K562 (cell line): ENCODE measurements around the gene FAM124A. TPM values are rescaled to one million over a fixed set of nuclear protein-coding genes. Genes with fewer than 3 reads are reported as not detected.

Experiments
- ATAC-seq: fragments of 200-7000 bp; cut with Tn5 transposase; 3 replicates; pipeline ENCODE4 v1.9.1; 2020; ENCODE audit warnings: moderate library complexity
- BruUV-seq: library from RNA; stranded (reverse); fragments of 400-500 nt; replicated peaks from 2 replicates; lab custom pipeline; 2021; lab: Mats Ljungman, UMichigan
- CTCF ChIA-PET: fragments of 300-600 bp; formaldehyde crosslinking; extraction: SDS; loops from one replicate; lab custom pipeline; 2021; ENCODE audit warnings: low intra/inter-chr PET ratio; lab: Yijun Ruan, JAX
- POLR2A ChIA-PET: fragments of 300-600, 350-650 bp; sonication (Branson Sonifier 250); formaldehyde crosslinking; extraction: SDS; loops from one replicate; lab custom pipeline; 2021; ENCODE audit warnings: antibody characterized with exemption, inconsistent platforms; lab: Yijun Ruan, JAX
- DNase-seq, 4 experiments: peaks; one replicate each; pipeline versions ENCODE4 v3.0.0 to v3.0.0-alpha.2; 2011 to 2018; ENCODE audit warnings: low spot score in 3 of 4, mixed read lengths in 3 of 4; ENCODE audit errors: extremely low read depth in 1 of 4
- FAIRE-seq: peaks from 2 replicates; lab custom pipeline; 2011; peaks lifted over from hg19 to GRCh38; lab: Jason Lieb, UNC
- H2AFZ ChIP-seq: 2 replicates; pipeline ENCODE4 v1.6.0; 2011; ENCODE audit warnings: low read depth, low read length, control low read depth, inconsistent platforms
- H3K27ac ChIP-seq: fragments of 200-600 bp; 3 replicates; pipeline ENCODE4 v1.8.0; 2011; ENCODE audit warnings: low read depth, mild to moderate bottlenecking, control low read depth, inconsistent platforms, low read length, moderate library complexity, mixed read lengths; ENCODE audit errors: extremely low read depth
- H3K27me3 ChIP-seq, 2 experiments: fragments of 300-600 bp in 1 of 2; 2 replicates in 1 of 2; 3 replicates in 1 of 2; pipeline versions ENCODE4 v1.6.0 to v1.8.0; 2011; ENCODE audit warnings: inconsistent platforms in 2 of 2, low read length in 2 of 2, mild to moderate bottlenecking in 1 of 2, mixed read lengths in 1 of 2, moderate library complexity in 1 of 2; ENCODE audit not compliant: control insufficient read depth in 2 of 2, insufficient read depth in 2 of 2
- H3K36me3 ChIP-seq: fragments of 300-600 bp; 3 replicates; pipeline ENCODE4 v1.8.0; 2011; ENCODE audit warnings: mild to moderate bottlenecking, low read length, inconsistent platforms; ENCODE audit not compliant: control insufficient read depth, insufficient read depth
- H3K4me1 ChIP-seq, 2 experiments: fragments of 200-600 bp in 1 of 2; replicated peaks in 1 of 2; 2 replicates in 1 of 2; 3 replicates in 1 of 2; pipeline versions ENCODE4 v1.5.1 to v1.8.0; 2011; ENCODE audit warnings: inconsistent platforms in 2 of 2, low read length in 2 of 2, mild to moderate bottlenecking in 1 of 2, mixed read lengths in 1 of 2, moderate library complexity in 1 of 2; ENCODE audit not compliant: control insufficient read depth in 2 of 2, insufficient read depth in 2 of 2
- H3K4me2 ChIP-seq: 2 replicates; pipeline ENCODE4 v1.6.1; 2011; ENCODE audit warnings: low read length, control low read depth, inconsistent platforms, mixed read lengths; ENCODE audit not compliant: insufficient read depth
- H3K4me3 ChIP-seq: fragments of 200-600 bp; sonication (generic), shearing (Covaris generic); 2 replicates; pipeline ENCODE4 v1.5.1; 2016; ENCODE audit warnings: control low read depth, inconsistent platforms
- H3K79me2 ChIP-seq: fragments of 200-600 bp; 3 replicates; pipeline ENCODE4 v1.8.0; 2011; ENCODE audit warnings: low read length, inconsistent platforms; ENCODE audit not compliant: control insufficient read depth, insufficient read depth
- H3K9ac ChIP-seq, 2 experiments: 2 replicates each; pipeline versions ENCODE4 v1.6.0 to v1.6.1; 2011; ENCODE audit warnings: low read depth in 2 of 2, low read length in 2 of 2, control low read depth in 1 of 2, inconsistent platforms in 1 of 2, mild to moderate bottlenecking in 1 of 2, mixed read lengths in 1 of 2; ENCODE audit not compliant: insufficient read depth in 1 of 2
- H3K9me1 ChIP-seq: one replicate; pipeline ENCODE4 v1.6.0; 2011; ENCODE audit warnings: inconsistent platforms, mild to moderate bottlenecking, low read length, moderate library complexity; ENCODE audit not compliant: control insufficient read depth, insufficient read depth
- H3K9me3 ChIP-seq: replicated peaks from 2 replicates; pipeline ENCODE4 v1.5.1; 2011; ENCODE audit warnings: low read depth, low read length, inconsistent platforms; ENCODE audit not compliant: control insufficient read depth, insufficient read depth
- H4K20me1 ChIP-seq: replicated peaks from 2 replicates; pipeline ENCODE4 v1.6.1; 2011; ENCODE audit warnings: low read length, inconsistent platforms, mixed read lengths; ENCODE audit not compliant: control insufficient read depth, insufficient read depth
- ARNT ChIP-seq, 2 experiments: fragments of 450-650 bp; IDR thresholded peaks; 2 replicates each; pipeline ENCODE4 v1.6.1; 2016; ENCODE audit warnings: mild to moderate bottlenecking in 1 of 2
- CHD2 ChIP-seq: IDR thresholded peaks from 2 replicates; pipeline ENCODE4 v1.6.1; 2011; ENCODE audit warnings: low read depth, low read length
- CREB1 ChIP-seq, 2 experiments: sonication (generic) in 1 of 2; formaldehyde crosslinking in 1 of 2; IDR thresholded peaks; 2 replicates each; pipeline versions ENCODE4 v1.6.1 to v1.8.0; 2012 to 2022; ENCODE audit warnings: inconsistent platforms in 1 of 2, mild to moderate bottlenecking in 1 of 2, missing genetic modification reagents in 1 of 2, moderate library complexity in 1 of 2
- GABPB1 ChIP-seq: sonication (generic); formaldehyde crosslinking; IDR thresholded peaks from 2 replicates; pipeline ENCODE4 v1.8.0; 2022; ENCODE audit warnings: mild to moderate bottlenecking, missing genetic modification reagents
- GATA2 ChIP-seq: sonication (generic); formaldehyde crosslinking; IDR thresholded peaks from 2 replicates; pipeline ENCODE4 v1.4.0; 2020; ENCODE audit warnings: mild to moderate bottlenecking, missing genetic modification reagents
- MGA ChIP-seq: fragments of 450-650 bp; IDR thresholded peaks from 2 replicates; pipeline ENCODE4 v1.6.1; 2016; ENCODE audit warnings: mild to moderate bottlenecking, moderate library complexity
- RBM15 ChIP-seq: fragments of 200-400 bp; formaldehyde crosslinking; IDR thresholded peaks from 2 replicates; pipeline ENCODE4 v1.6.1; 2018; ENCODE audit warnings: mild to moderate bottlenecking, low read length, moderate library complexity; ENCODE audit not compliant: insufficient read depth
- ZNF384 ChIP-seq: IDR thresholded peaks from 2 replicates; pipeline ENCODE4 v1.6.1; 2012; ENCODE audit warnings: low read depth, low read length, improper control_type of control experiment
- WGBS: fragments of 100-300 bp; shearing (Covaris generic); methylation state at CpG from one replicate; pipeline ENCODE4 v1.1.6; 2016; ENCODE audit warnings: low coverage, mixed read lengths; ENCODE audit not compliant: insufficient coverage; ENCODE audit errors: missing lambda C conversion rate; 5-methylcytosine and 5-hydroxymethylcytosine counted together
- in situ Hi-C: fragments of 300-500 bp; cut with MboI; formaldehyde crosslinking; loops from 4 replicates; pipeline ENCODE4 v1.15.0; 2018; ENCODE audit warnings: inconsistent platforms, mixed read lengths
- intact Hi-C: fragments of 100-400 bp; cut with micrococcal nuclease; formaldehyde crosslinking; loops from 2 replicates; pipeline ENCODE4 v1.14.2; 2022
- polyA plus RNA-seq, 8 experiments: library from polyadenylated mRNA; depleted of rRNA in 4 of 8; stranded (reverse) in 5 of 8; unstranded in 3 of 8; fragments of >200 nt; fragmentation: Nextera tagmentation in 2 of 8; fragmentation: Illumina TruSeq in 1 of 8; extraction: Ambion mirVana in 2 of 8; extraction: Trizol in 1 of 8; gene quantifications; 2 replicates each; pipeline versions ENCODE4 v1.2.1 to v1.2.3, GENCODE V29; 2011 to 2014; ENCODE audit warnings: inconsistent platforms in 1 of 8, missing spikeins in 1 of 8
- total RNA-seq, 7 experiments: library from RNA; depleted of rRNA in 6 of 7; stranded (reverse); fragments of >200 nt in 6 of 7; fragmentation: Illumina TruSeq in 2 of 7; extraction: Trizol in 2 of 7; gene quantifications; 2 replicates each; pipeline versions ENCODE4 v1.2.1 to v1.2.3, GENCODE V29; 2011 to 2021; ENCODE audit warnings: low replicate concordance in 1 of 7

Gene FAM124A
- total and polyA plus RNA-seq, 9 of the 15 experiments (the other 6 are each of a cell fraction or from before 2014, with no cell fraction given): not detected

GRCh38 chr13:51277928-51278327, 55.7 kb downstream of the FAM124A start:
- Histone ChIP-seq H3K27ac (no peak overlapping the region), H3K9me1 (no peaks in the 10 kb centered on the region), H3K79me2 (no peaks in the 10 kb centered on the region), H3K9me3 (no peaks in the 10 kb centered on the region), H3K36me3 (no peaks in the 10 kb centered on the region)
- CTCF ChIA-PET: no interaction called here
- no peak for FAIRE-seq
- TF ChIP-seq ARNT (IDR thresholded peaks at IDR 0.05) (no peak), CHD2 (no peak), GABPB1 (CRISPR knock-in tag) (no peak), MGA (no peak), CREB1 (IDR thresholded peaks at IDR 0.05) (no peak), CREB1 (CRISPR knock-in tag; IDR thresholded peaks at IDR 0.05) (no peak), RBM15 (no peak), GATA2 (CRISPR knock-in tag) (no peak), ZNF384 (no peak)
- TF ChIP-seq, all 486 proteins: peak for 0
- in situ Hi-C loops: no loop called here
- no peak overlapping the region for H2AFZ ChIP-seq
- H3K4me3 ChIP-seq: no peak overlapping the region
- H3K4me2 ChIP-seq: no peak overlapping the region
- no peak overlapping the region for H3K9ac ChIP-seq
- 0% methylated on average over 2 of the region's 4 CpGs for WGBS
- H3K4me1 ChIP-seq: no peaks in the 10 kb centered on the region
- POLR2A ChIA-PET: interaction anchor here (0.7 kb wide), 1 partner anchor 1700 kb away, joined by 4 read pairs; no protein-coding TSS in a partner anchor
- H3K27me3 ChIP-seq: peaks cover 0 to 20% of the 10 kb centered on the region in 2 experiments; a peak in 2 of 5 replicates
- H4K20me1 ChIP-seq: no peaks in the 10 kb centered on the region; the same call in 1 of the 2 replicates
- ATAC-seq (no peak), DNase-seq (no peak)
- BruUV-seq: no TSS peak
- intact Hi-C loops: no loop called here
